Measurements from ENCODE around the gene OR51E1.

Gene OR51E1

DNA sequence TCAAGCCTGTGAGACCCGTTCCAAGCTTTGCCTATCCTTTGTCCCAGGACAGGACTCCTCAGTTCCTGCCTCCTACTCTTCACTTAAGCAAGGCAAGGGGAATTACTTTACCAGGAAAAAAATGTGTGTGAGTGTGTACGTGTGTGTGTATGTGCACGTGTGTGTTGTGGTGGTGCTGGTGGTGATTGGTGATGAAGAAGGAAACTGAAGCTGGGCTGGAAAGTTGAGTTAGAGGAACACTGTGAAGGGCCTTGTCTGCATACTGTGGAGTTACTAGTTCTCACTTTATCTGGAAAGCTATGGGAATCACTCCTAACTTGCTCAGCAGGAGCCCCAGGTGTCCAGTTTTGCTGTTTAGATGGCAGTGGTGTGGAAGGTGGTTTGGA is 6.1 kb upstream of the OR51E1 start:
- Histone ChIP-seq H3K14ac (ENCODE audit: low read length) (no peak overlapping the region), H2AFZ (ENCODE audit: low read length) (no peak overlapping the region), H3K4me3 (ENCODE audit: low read length in 2 of 2) (no peak overlapping the region), H3K27me3 (ENCODE audit: control insufficient read depth in 3 of 3, insufficient read depth in 3 of 3, low read depth in 1 of 3, low read length in 3 of 3) (no peaks in the 10 kb centered on the region), H3K4me2 (ENCODE audit: insufficient read depth, low read length, poor library complexity, severe bottlenecking) (no peak overlapping the region), H2AK5ac (ENCODE audit: low read depth, low read length) (no peak overlapping the region), H3K4me1 (ENCODE audit: control insufficient read depth in 2 of 2, insufficient read depth in 1 of 2, low read depth in 1 of 2, low read length in 2 of 2) (peaks cover 0 to 14% of the 10 kb centered on the region in 2 donors), H3K4ac (ENCODE audit: low read length) (no peak overlapping the region), H3K23ac (ENCODE audit: low read depth, low read length, poor library complexity) (no peak overlapping the region), H4K8ac (ENCODE audit: low read depth, low read length) (no peak overlapping the region), H2BK120ac (ENCODE audit: low read depth, low read length) (no peak overlapping the region), H3K9ac (ENCODE audit: low read depth, low read length, poor library complexity) (no peak overlapping the region), H3K36me3 (replicated peaks in 1 of 2; ENCODE audit: control insufficient read depth in 2 of 2, insufficient read depth in 2 of 2, low read length in 2 of 2) (no peaks in the 10 kb centered on the region), H2BK15ac (ENCODE audit: low read length) (no peak overlapping the region), H3K27ac (replicated peaks; ENCODE audit: low read length) (no peak overlapping the region), H3K18ac (ENCODE audit: low read length) (no peak overlapping the region), H2BK12ac (ENCODE audit: low read length) (no peak overlapping the region), H4K91ac (ENCODE audit: low read depth, low read length, poor library complexity) (no peak overlapping the region), H3K9me3 (replicated peaks in 1 of 2; ENCODE audit: control insufficient read depth in 2 of 2, insufficient read depth in 1 of 2, low read depth in 1 of 2, low read length in 2 of 2) (no peaks in the 10 kb centered on the region), H2BK5ac (ENCODE audit: low read length) (no peak overlapping the region), H3K79me1 (ENCODE audit: low read depth, low read length) (no peaks in the 10 kb centered on the region)
- WGBS, 2 donors (ENCODE audit: extremely low coverage in 2 of 2, insufficient read length in 2 of 2, insufficient replicate concordance in 1 of 2): no CpG with 5 or more reads among the region's 3 CpGs
- no peak for DNase-seq (ENCODE audit: low spot score)

DNA sequence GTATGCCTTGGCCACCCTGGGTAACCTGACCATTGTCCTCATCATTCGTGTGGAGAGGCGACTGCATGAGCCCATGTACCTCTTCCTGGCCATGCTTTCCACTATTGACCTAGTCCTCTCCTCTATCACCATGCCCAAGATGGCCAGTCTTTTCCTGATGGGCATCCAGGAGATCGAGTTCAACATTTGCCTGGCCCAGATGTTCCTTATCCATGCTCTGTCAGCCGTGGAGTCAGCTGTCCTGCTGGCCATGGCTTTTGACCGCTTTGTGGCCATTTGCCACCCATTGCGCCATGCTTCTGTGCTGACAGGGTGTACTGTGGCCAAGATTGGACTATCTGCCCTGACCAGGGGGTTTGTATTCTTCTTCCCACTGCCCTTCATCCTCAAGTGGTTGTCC is 3.9 kb upstream of the OR51E1 start:
- Histone ChIP-seq H3K9me3 (replicated peaks in 1 of 2; ENCODE audit: control insufficient read depth in 2 of 2, insufficient read depth in 1 of 2, low read depth in 1 of 2, low read length in 2 of 2) (no peaks in the 10 kb centered on the region), H2BK120ac (ENCODE audit: low read depth, low read length) (no peak overlapping the region), H3K27ac (replicated peaks; ENCODE audit: low read length) (no peak overlapping the region), H3K4ac (ENCODE audit: low read length) (no peak overlapping the region), H3K4me1 (ENCODE audit: control insufficient read depth in 2 of 2, insufficient read depth in 1 of 2, low read depth in 1 of 2, low read length in 2 of 2) (peaks cover 0 to 16% of the 10 kb centered on the region in 2 donors), H2BK15ac (ENCODE audit: low read length) (no peak overlapping the region), H2BK5ac (ENCODE audit: low read length) (no peak overlapping the region), H3K23ac (ENCODE audit: low read depth, low read length, poor library complexity) (no peak overlapping the region), H3K9ac (ENCODE audit: low read depth, low read length, poor library complexity) (no peak overlapping the region), H3K14ac (ENCODE audit: low read length) (no peak overlapping the region), H2BK12ac (ENCODE audit: low read length) (no peak overlapping the region), H3K79me1 (ENCODE audit: low read depth, low read length) (no peaks in the 10 kb centered on the region), H3K36me3 (replicated peaks in 1 of 2; ENCODE audit: control insufficient read depth in 2 of 2, insufficient read depth in 2 of 2, low read length in 2 of 2) (no peaks in the 10 kb centered on the region), H4K8ac (ENCODE audit: low read depth, low read length) (no peak overlapping the region), H3K18ac (ENCODE audit: low read length) (peak overlapping the region; percentile 39), H2AK5ac (ENCODE audit: low read depth, low read length) (no peak overlapping the region), H4K91ac (ENCODE audit: low read depth, low read length, poor library complexity) (no peak overlapping the region), H2AFZ (ENCODE audit: low read length) (no peak overlapping the region), H3K27me3 (ENCODE audit: control insufficient read depth in 3 of 3, insufficient read depth in 3 of 3, low read depth in 1 of 3, low read length in 3 of 3) (no peaks in the 10 kb centered on the region), H3K4me2 (ENCODE audit: insufficient read depth, low read length, poor library complexity, severe bottlenecking) (no peak overlapping the region), H3K4me3 (ENCODE audit: low read length in 2 of 2) (no peak overlapping the region)
- DNase-seq (ENCODE audit: low spot score): no peak
- WGBS, 2 donors (ENCODE audit: extremely low coverage in 2 of 2, insufficient read length in 2 of 2, insufficient replicate concordance in 1 of 2): no CpG with 5 or more reads among the region's 6 CpGs

DNA sequence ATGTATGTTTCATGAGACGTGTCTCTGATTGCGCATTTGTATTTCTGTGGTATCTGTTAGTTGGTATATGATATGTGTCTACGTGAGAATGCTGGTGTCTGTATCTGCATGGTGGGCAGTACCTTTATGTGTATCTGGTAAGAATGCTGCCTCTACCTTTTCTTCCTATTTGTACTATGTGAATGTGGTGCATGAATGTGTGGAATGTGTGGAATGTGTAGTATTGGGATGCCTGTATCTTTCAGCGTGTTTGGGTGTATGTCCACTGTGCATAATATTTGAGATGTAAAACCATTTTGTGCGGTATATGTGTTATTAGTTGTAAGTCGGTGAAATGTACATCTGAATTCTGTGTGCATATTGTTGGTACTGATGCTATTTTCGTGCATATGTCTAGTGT is 2.3 kb upstream of the OR51E1 start:
- Histone ChIP-seq H3K36me3 (replicated peaks in 1 of 2; ENCODE audit: control insufficient read depth in 2 of 2, insufficient read depth in 2 of 2, low read length in 2 of 2) (no peaks in the 10 kb centered on the region), H3K4me1 (ENCODE audit: control insufficient read depth in 2 of 2, insufficient read depth in 1 of 2, low read depth in 1 of 2, low read length in 2 of 2) (peaks cover 0 to 16% of the 10 kb centered on the region in 2 donors), H3K4me3 (ENCODE audit: low read length in 2 of 2) (no peak overlapping the region), H2BK12ac (ENCODE audit: low read length) (no peak overlapping the region), H3K27ac (replicated peaks; ENCODE audit: low read length) (no peak overlapping the region), H3K9me3 (replicated peaks in 1 of 2; ENCODE audit: control insufficient read depth in 2 of 2, insufficient read depth in 1 of 2, low read depth in 1 of 2, low read length in 2 of 2) (no peaks in the 10 kb centered on the region), H2AK5ac (ENCODE audit: low read depth, low read length) (no peak overlapping the region), H3K23ac (ENCODE audit: low read depth, low read length, poor library complexity) (no peak overlapping the region), H3K14ac (ENCODE audit: low read length) (no peak overlapping the region), H3K79me1 (ENCODE audit: low read depth, low read length) (no peaks in the 10 kb centered on the region), H2BK5ac (ENCODE audit: low read length) (no peak overlapping the region), H2BK120ac (ENCODE audit: low read depth, low read length) (no peak overlapping the region), H3K18ac (ENCODE audit: low read length) (no peak overlapping the region), H3K9ac (ENCODE audit: low read depth, low read length, poor library complexity) (no peak overlapping the region), H3K4me2 (ENCODE audit: insufficient read depth, low read length, poor library complexity, severe bottlenecking) (no peak overlapping the region), H2BK15ac (ENCODE audit: low read length) (no peak overlapping the region), H2AFZ (ENCODE audit: low read length) (no peak overlapping the region), H3K27me3 (ENCODE audit: control insufficient read depth in 3 of 3, insufficient read depth in 3 of 3, low read depth in 1 of 3, low read length in 3 of 3) (no peaks in the 10 kb centered on the region), H4K8ac (ENCODE audit: low read depth, low read length) (no peak overlapping the region), H4K91ac (ENCODE audit: low read depth, low read length, poor library complexity) (no peak overlapping the region), H3K4ac (ENCODE audit: low read length) (no peak overlapping the region)
- no peak for DNase-seq (ENCODE audit: low spot score)
- WGBS, 2 donors (ENCODE audit: extremely low coverage in 2 of 2, insufficient read length in 2 of 2, insufficient replicate concordance in 1 of 2): no CpG with 5 or more reads among the region's 7 CpGs

DNA sequence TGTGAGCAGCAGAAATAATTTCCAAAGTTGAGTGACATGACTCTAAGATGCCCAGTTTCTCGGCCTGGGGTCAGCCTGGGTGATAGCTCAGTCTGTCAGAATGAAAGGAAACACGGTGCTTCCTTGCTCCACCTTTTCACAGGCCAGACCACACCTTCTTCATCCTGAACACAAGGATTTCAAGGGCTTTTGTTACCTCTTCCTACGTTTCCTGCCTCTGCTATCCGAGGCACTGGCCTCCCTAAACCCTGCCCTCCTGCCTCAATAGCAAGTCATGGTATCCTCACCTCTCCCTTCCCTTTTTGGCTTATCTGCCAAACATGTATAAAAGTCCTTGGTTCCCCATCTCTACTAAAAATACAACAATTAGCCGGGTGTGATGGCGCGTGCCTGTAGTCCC is 1.7 kb upstream of the OR51E1 start:
- no peaks in the 10 kb centered on the region for H3K79me1 ChIP-seq (ENCODE audit: low read depth, low read length)
- no peaks in the 10 kb centered on the region for H3K36me3 ChIP-seq (replicated peaks in 1 of 2; ENCODE audit: control insufficient read depth in 2 of 2, insufficient read depth in 2 of 2, low read length in 2 of 2)

More for the DNA sequence above, 1.7 kb upstream of the OR51E1 start:
- H2BK12ac ChIP-seq (ENCODE audit: low read length): no peak overlapping the region
- no peak overlapping the region for H3K4me3 ChIP-seq (ENCODE audit: low read length in 2 of 2)
- no CpG with 5 or more reads among the region's 7 CpGs for WGBS, 2 donors (ENCODE audit: extremely low coverage in 2 of 2, insufficient read length in 2 of 2, insufficient replicate concordance in 1 of 2)
- no peak overlapping the region for H3K23ac ChIP-seq (ENCODE audit: low read depth, low read length, poor library complexity)
- no peaks in the 10 kb centered on the region for H3K27me3 ChIP-seq (ENCODE audit: control insufficient read depth in 3 of 3, insufficient read depth in 3 of 3, low read depth in 1 of 3, low read length in 3 of 3)
- H2BK120ac ChIP-seq (ENCODE audit: low read depth, low read length): no peak overlapping the region
- H3K9ac ChIP-seq (ENCODE audit: low read depth, low read length, poor library complexity): no peak overlapping the region
- no peak overlapping the region for H3K14ac ChIP-seq (ENCODE audit: low read length)
- no peak overlapping the region for H4K8ac ChIP-seq (ENCODE audit: low read depth, low read length)
- H2AFZ ChIP-seq (ENCODE audit: low read length): no peak overlapping the region
- H3K18ac ChIP-seq (ENCODE audit: low read length): no peak overlapping the region
- peaks cover 0 to 16% of the 10 kb centered on the region in 2 donors for H3K4me1 ChIP-seq (ENCODE audit: control insufficient read depth in 2 of 2, insufficient read depth in 1 of 2, low read depth in 1 of 2, low read length in 2 of 2)
- no peak overlapping the region for H3K27ac ChIP-seq (replicated peaks; ENCODE audit: low read length)
- H3K4ac ChIP-seq (ENCODE audit: low read length): no peak overlapping the region
- no peak overlapping the region for H2BK5ac ChIP-seq (ENCODE audit: low read length)
- no peak overlapping the region for H4K91ac ChIP-seq (ENCODE audit: low read depth, low read length, poor library complexity)
- no peak for DNase-seq (ENCODE audit: low spot score)
- H3K9me3 ChIP-seq (replicated peaks in 1 of 2; ENCODE audit: control insufficient read depth in 2 of 2, insufficient read depth in 1 of 2, low read depth in 1 of 2, low read length in 2 of 2): no peaks in the 10 kb centered on the region
- H2BK15ac ChIP-seq (ENCODE audit: low read length): no peak overlapping the region
- H3K4me2 ChIP-seq (ENCODE audit: insufficient read depth, low read length, poor library complexity, severe bottlenecking): no peak overlapping the region
- no peak overlapping the region for H2AK5ac ChIP-seq (ENCODE audit: low read depth, low read length)
